Upper lobe of left lung (tissue), 6 donors: ENCODE measurements around the gene ANKDD1A. TPM values are rescaled to one million over a fixed set of nuclear protein-coding genes. Genes with fewer than 3 reads are reported as not detected.

ENCODE experiments used
- ATAC-seq, 2 donors: fragments of 200-7000 bp; cut with Tn5 transposase; one replicate each; pipeline ENCODE4 v1.9.1; 2022; ENCODE audit warnings: mild to moderate bottlenecking in 2 of 2, moderate library complexity in 2 of 2; ENCODE audit not compliant: low FRiP score in 2 of 2
- DNase-seq, 2 donors: peaks; one replicate each; pipeline ENCODE4 v3.0.0-alpha.2; 2019 to 2020
- H3K27ac ChIP-seq, 4 donors: fragments of 200-600 bp; sonication (generic); one replicate each; pipeline ENCODE4 v1.5.1; 2016 to 2019
- H3K27me3 ChIP-seq, 4 donors: fragments of 200-600 bp; sonication (generic); one replicate each; pipeline ENCODE4 v1.5.1; 2017 to 2019
- H3K36me3 ChIP-seq, 4 donors: fragments of 200-600 bp; sonication (generic); one replicate each; pipeline ENCODE4 v1.5.1; 2016 to 2019
- H3K4me1 ChIP-seq, 4 donors: fragments of 200-600 bp; sonication (generic); one replicate each; pipeline ENCODE4 v1.5.1; 2018 to 2019
- H3K4me3 ChIP-seq, 4 donors: fragments of 200-600 bp; sonication (generic); one replicate each; pipeline ENCODE4 v1.5.1; 2017 to 2019; ENCODE audit warnings: mild to moderate bottlenecking in 2 of 4, moderate library complexity in 1 of 4
- H3K9me3 ChIP-seq, 4 donors: fragments of 200-600 bp; sonication (generic); one replicate each; pipeline ENCODE4 v1.5.1; 2018 to 2019
- EP300 ChIP-seq, 4 donors: sonication (generic); formaldehyde crosslinking; IDR thresholded peaks; one replicate each; pipeline ENCODE4 v1.5.1; 2017; ENCODE audit warnings: antibody characterized with exemption in 4 of 4, control low read depth in 2 of 4
- POLR2A ChIP-seq, 4 donors: fragments of 450-650 bp; IDR thresholded peaks; one replicate each; pipeline ENCODE4 v1.5.1; 2016 to 2017; ENCODE audit warnings: antibody characterized with exemption in 4 of 4, mild to moderate bottlenecking in 2 of 4
- POLR2AphosphoS5 ChIP-seq, 2 donors: sonication (generic); formaldehyde crosslinking; IDR thresholded peaks; one replicate each; pipeline ENCODE4 v1.5.1; 2017; ENCODE audit warnings: antibody characterized with exemption in 2 of 2
- WGBS, 2 donors: methylation state at CpG; one replicate each; pipeline ENCODE4 v1.1.5; 2017 to 2018; 5-methylcytosine and 5-hydroxymethylcytosine counted together
- total RNA-seq, 6 donors: library from RNA; depleted of rRNA in 4 of 6; stranded (reverse); fragments of >200 nt in 4 of 6; gene quantifications; one replicate each; pipeline versions ENCODE4 v1.1.0 to v1.2.1, GENCODE V29; 2016 to 2021
- TF ChIP-seq, protein P1 (sequence below), 6 experiments: fragments of 450-650 bp in 4 of 6; fragments of 200-600 bp in 2 of 6; sonication (generic) in 2 of 6; IDR thresholded peaks; one replicate each; pipeline ENCODE4 v1.5.1; 2016 to 2019; ENCODE audit warnings: antibody characterized with exemption in 6 of 6
- donor health status: DM: no; HTN: no; CAD: no; lungs with moderate emphysema.
- donor health status: DM: no; HTN: yes; CAD: no; lungs with severe emphysema.

Gene ANKDD1A
- total RNA-seq, 6 donors from 2014 or later = 4.8 to 13.1 (median 6.2) TPM

- Histone ChIP-seq H3K4me3 (no peak overlapping the region), H3K27ac (no peak overlapping the region), H3K36me3 (no peaks in the 10 kb centered on the region), H3K27me3 (no peaks in the 10 kb centered on the region), H3K9me3 (peaks cover 2 to 3% (median 2%) of the 10 kb centered on the region in 4 donors), H3K4me1 (peaks cover 6 to 16% (median 12%) of the 10 kb centered on the region in 4 donors)
- DNase-seq = no peak
- no peak for ATAC-seq
- TF ChIP-seq POLR2A (IDR thresholded peaks at IDR 0.05) = no peak
- TF ChIP-seq EP300 (IDR thresholded peaks at IDR 0.05) = no peak
- TF ChIP-seq, protein P1, sequence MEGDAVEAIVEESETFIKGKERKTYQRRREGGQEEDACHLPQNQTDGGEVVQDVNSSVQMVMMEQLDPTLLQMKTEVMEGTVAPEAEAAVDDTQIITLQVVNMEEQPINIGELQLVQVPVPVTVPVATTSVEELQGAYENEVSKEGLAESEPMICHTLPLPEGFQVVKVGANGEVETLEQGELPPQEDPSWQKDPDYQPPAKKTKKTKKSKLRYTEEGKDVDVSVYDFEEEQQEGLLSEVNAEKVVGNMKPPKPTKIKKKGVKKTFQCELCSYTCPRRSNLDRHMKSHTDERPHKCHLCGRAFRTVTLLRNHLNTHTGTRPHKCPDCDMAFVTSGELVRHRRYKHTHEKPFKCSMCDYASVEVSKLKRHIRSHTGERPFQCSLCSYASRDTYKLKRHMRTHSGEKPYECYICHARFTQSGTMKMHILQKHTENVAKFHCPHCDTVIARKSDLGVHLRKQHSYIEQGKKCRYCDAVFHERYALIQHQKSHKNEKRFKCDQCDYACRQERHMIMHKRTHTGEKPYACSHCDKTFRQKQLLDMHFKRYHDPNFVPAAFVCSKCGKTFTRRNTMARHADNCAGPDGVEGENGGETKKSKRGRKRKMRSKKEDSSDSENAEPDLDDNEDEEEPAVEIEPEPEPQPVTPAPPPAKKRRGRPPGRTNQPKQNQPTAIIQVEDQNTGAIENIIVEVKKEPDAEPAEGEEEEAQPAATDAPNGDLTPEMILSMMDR (IDR thresholded peaks at IDR 0.05) = no peak
- TF ChIP-seq POLR2AphosphoS5 (IDR thresholded peaks at IDR 0.05) = no peak
- WGBS, 2 donors = 89 to 100% methylated on average over 3 of the region's 3 CpGs
Measured at GRCh38 chr15:64906402-64906801, 5.3 kb upstream of the ANKDD1A start.

GRCh38 chr15:64907991-64908390 lies 3.7 kb upstream of the ANKDD1A start:
- 38 to 39% methylated on average over 1 of the region's 1 CpG for WGBS, 2 donors
- ATAC-seq (no peak), DNase-seq (no peak)
- TF ChIP-seq, protein P1 (IDR thresholded peaks at IDR 0.05) = no peak
- TF ChIP-seq POLR2A (IDR thresholded peaks at IDR 0.05) (no peak), EP300 (IDR thresholded peaks at IDR 0.05) (no peak), POLR2AphosphoS5 (IDR thresholded peaks at IDR 0.05) (no peak)
- Histone ChIP-seq H3K27me3 (no peaks in the 10 kb centered on the region), H3K4me3 (no peak overlapping the region), H3K27ac (no peak overlapping the region), H3K4me1 (peaks cover 13 to 29% (median 21%) of the 10 kb centered on the region in 4 donors), H3K9me3 (no peaks in the 10 kb centered on the region), H3K36me3 (no peaks in the 10 kb centered on the region)

DNA sequence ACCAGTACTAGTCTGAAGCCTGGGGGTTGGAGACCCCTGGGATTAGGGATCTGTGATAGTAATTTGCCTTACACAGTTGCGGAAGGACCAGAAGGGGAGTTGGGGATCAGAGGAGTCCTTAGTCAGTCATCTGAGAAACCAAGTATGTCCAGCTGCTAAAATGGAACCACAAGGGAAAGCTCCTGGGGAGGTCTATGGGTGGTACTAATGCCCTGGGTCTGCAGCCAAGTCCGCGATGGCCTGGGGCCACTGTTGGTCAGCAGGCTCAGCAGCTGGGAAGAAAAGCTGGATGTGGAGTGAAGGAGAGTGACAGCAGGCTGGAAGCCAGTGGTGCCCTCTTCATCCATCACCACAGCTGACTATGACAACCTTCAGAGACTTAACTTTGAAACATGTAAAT lies 2.2 kb upstream of the ANKDD1A start:
- 82 to 96% methylated on average over 3 of the region's 3 CpGs for WGBS, 2 donors
- Histone ChIP-seq H3K27ac (no peak overlapping the region), H3K36me3 (no peaks in the 10 kb centered on the region), H3K4me3 (no peak overlapping the region), H3K9me3 (no peaks in the 10 kb centered on the region), H3K27me3 (no peaks in the 10 kb centered on the region), H3K4me1 (peaks cover 11 to 29% (median 21%) of the 10 kb centered on the region in 4 donors)
- TF ChIP-seq EP300 (IDR thresholded peaks at IDR 0.05) (no peak), POLR2A (IDR thresholded peaks at IDR 0.05) (no peak), POLR2AphosphoS5 (IDR thresholded peaks at IDR 0.05) (no peak)
- TF ChIP-seq, protein P1 (IDR thresholded peaks at IDR 0.05) = no peak
- DNase-seq = no peak
- no peak for ATAC-seq

DNA sequence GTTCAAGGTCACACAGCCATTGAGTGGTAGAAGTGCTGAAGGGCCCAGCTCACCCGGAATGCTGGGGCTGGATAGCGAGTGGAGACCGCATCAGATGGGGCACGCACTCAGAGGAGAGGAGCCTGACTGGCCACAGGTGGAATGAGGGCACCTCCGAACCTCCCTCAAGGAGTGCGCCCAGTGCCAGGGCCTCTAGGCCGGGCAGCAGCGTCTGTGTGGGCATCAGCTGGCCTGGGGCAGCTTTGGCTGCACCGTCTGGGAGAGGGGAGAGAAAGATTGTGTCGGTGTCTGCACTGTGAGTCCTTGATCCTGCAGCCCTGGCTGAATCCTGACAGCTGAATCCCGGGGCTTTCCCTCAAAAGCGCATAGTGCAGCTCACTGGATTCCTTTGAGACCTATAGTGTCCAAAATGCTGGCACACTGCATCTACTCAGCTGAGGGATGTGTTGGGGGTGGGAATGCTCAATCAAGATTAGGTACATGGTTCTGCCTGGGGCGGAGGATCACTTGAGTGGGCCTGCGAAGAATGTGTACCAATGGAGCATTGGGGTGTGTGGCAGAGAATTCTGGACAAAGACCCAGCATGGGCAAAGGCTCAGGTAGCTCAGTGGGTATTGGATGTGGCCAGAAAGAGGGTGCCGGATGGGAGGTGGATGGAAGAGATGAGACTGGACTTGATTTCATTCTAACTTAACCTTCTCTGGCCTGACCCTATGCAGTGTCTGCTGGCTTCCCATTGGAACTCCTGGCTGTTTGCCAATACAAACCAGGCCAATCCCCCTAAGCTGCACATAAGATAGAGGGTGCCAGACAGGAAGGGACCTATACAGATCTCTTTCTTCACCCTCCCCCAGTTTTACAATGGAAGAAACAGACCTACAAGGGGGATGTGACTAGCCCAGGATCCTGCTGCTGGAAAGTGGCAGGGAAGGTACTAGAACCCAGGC lies 950 bp downstream of the ANKDD1A start:
- no peak for TF ChIP-seq EP300 (IDR thresholded peaks at IDR 0.05)
- no peak for TF ChIP-seq POLR2AphosphoS5 (IDR thresholded peaks at IDR 0.05)
- TF ChIP-seq POLR2A (IDR thresholded peaks at IDR 0.05) = no peak
- TF ChIP-seq, protein P1 (IDR thresholded peaks at IDR 0.05) = no peak
- H3K27ac ChIP-seq = no peak overlapping the region
- H3K9me3 ChIP-seq = no peaks in the 10 kb centered on the region
- WGBS, 2 donors = 94% methylated on average over 9 to 15 of the region's 15 CpGs
- H3K36me3 ChIP-seq = no peaks in the 10 kb centered on the region
- peaks cover 7 to 17% (median 12%) of the 10 kb centered on the region in 4 donors for H3K4me1 ChIP-seq
- no peaks in the 10 kb centered on the region for H3K27me3 ChIP-seq
- DNase-seq = no peak
- peak overlapping the region in 3 of 4 donors; percentile 49 to 59 (median 58) for H3K4me3 ChIP-seq
- no peak for ATAC-seq
